GM04503 (cell line): ENCODE results near the gene BICDL1.
A peak's percentile ranks its signal among the peaks of the same experiment; 100 is the strongest.

ENCODE experiments used
- DNase-seq: peaks from one replicate; pipeline ENCODE4 v3.0.0-alpha.2; 2012; ENCODE audit warnings: low read depth

BICDL1 gene

DNA sequence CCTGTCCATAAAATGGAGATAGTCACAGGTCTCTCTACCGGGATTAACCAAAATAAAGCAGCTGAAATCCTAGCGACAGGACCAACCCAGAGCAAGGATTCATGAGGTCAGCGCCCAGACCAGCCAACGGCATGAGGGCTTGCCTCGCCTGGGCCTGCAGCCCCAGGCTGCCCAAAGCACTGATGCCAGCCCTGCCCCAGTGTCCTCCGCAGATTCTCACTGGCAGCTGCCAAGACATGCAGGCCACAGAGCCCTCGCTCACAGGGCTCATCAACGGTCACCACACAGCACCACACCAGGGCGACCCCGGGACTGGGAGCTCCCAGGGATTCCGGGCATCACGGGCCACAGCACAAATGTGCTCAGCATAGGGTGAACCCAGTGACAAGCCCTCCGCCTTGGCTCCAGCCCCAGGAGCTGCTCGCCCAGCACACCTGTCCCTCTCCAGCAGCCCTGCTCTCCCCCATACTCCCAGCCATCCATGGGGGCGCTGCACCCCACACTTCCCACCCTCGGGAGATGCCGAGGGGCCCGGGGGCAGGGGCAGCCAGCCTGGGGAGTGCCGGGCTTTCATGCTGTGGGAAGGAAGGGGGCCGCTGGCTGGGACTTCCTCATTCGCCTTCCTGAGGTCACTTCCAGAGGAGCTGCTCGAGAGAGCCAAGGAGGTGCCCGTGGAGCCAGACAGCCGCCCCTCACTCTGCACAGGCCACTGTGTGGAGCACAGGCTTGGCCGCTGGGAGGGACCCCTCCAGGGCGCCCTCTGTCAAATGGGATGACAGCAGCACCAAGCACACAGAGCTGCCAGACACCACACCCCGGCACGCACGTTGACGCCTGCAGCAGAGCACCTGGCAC, 113.4 kb downstream of the BICDL1 start:
- DNase-seq, result no peak

DNA sequence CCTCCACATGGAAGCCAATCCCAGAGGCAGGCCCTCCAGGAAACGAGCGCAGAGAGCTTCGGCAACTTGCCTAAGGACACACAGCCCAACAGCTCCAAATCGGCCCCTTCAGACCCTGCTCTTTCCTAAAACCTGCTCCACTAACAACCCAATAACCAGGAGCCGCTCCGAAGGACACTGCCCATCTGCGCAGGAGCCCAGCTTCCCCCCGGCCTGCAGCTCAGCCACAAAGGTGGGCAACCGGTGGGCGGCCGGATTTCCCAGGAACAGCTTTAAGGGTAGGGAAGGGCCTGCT, 114.0 kb downstream of the BICDL1 start:
- no peak for DNase-seq

DNA sequence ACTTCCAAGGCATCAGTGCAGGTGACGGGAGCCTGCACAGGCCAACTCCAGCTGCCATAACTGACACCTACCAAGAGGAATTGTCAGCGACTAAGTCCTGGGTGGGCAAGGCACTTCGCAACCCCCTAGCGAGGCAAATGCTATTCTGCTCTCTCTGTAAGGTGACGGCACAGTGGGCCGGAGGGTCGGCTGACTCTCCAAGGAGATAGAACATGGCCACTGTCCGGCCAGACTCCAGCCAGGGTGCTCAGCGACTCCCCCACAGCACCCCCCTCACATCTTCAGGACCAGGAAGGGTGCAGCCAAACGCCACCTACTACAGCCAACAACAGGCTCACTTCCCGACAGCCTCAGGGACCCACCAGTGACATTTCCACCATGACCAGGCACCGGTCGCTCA, 114.3 kb downstream of the BICDL1 start:
- DNase-seq, result no peak

DNA sequence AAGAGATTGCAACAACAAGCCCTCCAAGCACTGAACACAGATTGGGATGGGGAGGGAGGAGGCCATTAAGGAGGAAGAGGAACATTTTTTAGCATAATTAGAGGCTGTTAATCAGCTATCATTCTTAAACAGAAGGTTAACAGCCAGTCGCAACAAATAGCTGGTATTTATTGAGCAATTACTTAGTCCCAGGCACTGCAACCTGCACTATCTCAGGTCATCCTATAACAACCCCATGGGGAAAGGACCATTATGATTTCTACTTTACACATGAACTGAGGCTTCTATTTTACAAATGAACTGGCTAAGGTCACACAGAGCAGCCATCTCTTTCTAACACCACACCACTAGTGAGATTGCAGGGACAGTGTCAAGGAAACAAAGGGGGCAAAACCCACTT, 117.1 kb downstream of the BICDL1 start:
- no peak for DNase-seq

DNA sequence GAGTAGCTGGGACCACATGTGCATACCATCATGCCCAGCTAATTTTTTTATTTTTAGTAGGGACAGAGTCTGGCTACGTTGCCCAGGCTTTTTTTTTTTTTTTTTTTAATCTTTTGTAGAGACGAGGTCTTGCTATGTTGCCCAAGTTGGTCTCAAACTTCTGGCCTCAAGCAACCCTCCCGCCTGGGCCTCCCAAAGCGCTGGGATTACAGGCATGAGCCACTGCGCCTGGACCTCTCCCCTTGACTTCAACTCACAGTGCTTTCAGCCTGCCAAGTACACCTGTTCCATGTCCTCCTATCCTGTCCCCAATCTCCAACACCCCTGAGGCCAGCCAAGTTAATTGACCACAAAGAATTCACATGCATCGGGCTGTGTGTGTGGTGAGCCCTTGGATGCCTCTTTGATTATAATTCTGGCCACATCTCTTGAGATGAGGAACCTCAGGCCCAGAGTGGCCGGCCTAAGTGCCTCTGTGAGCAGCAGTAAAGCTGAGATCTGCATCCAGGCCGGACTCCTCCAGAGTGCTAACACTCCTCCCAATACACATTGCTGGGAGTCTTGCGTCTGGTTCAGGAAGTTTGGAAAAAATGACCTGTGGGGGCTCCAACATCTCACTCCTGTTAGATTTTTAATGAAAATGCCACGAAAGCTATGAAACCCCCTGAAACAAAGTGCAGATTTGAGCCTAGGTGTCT, 120.7 kb downstream of the BICDL1 start:
- no peak for DNase-seq

DNA sequence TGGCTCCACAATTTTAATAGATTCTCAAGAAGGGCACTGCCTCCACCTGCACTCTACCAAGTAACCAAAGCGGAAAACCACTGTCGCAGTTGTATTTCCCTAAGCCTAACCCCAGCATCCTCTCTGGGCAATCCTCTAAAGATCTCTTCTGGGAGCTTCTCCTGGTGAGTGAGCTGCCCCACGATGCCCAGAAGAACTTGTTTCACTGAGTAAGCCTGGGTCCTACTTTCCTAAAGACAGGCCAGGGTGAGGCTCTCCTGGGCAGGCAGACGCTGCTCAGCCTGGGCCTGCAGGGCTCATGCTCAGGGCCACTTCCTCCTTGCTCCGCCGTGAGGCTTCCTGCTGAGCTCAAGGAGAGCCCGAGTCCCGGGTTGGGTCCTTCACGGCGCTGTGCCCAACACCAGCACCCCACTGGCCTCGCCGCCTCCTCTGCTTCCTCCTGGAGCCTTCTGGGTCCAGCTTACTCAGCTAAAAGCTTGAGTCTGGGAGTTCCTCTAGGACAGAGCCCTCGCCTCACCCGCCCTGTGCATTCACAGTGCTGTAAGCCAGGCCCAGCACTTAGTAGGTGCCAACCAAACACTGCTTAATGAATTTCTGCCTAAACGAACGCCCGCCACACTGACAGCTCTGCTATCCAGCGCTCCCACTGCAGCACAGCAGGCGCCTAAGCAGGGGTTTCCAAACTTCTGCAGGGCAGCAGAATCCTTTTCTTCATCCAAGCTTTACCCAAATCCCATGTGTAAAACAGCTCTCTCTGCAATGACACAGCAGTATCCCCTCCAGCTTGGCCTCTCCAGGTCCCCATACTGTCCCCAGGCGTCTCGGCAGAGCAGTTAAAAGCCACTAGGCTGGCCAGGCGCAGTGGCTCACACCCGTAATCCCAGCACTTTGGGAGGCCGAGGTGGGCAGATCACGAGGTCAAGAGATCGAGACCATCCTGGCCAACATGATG, 121.8 kb downstream of the BICDL1 start:
- no peak for DNase-seq

DNA sequence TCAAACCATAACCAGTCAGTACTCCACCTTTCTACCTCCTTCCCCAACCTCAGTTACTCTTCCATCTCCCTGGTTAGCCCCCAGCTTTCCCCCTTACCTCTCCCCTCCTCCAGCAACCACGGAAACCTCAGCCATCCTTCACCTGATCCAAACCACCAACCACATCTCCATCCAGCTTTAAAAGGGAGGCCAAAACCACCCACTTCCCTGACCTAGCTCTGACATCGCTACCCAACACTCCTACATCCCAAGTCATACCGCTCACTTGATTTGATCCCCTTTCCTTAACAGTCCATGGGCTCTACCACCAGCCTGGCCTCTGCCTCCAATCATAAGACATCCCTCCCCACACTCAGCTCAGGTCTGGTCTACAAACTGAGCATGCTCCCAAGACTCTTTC, 126.0 kb downstream of the BICDL1 start:
- no peak for DNase-seq

DNA sequence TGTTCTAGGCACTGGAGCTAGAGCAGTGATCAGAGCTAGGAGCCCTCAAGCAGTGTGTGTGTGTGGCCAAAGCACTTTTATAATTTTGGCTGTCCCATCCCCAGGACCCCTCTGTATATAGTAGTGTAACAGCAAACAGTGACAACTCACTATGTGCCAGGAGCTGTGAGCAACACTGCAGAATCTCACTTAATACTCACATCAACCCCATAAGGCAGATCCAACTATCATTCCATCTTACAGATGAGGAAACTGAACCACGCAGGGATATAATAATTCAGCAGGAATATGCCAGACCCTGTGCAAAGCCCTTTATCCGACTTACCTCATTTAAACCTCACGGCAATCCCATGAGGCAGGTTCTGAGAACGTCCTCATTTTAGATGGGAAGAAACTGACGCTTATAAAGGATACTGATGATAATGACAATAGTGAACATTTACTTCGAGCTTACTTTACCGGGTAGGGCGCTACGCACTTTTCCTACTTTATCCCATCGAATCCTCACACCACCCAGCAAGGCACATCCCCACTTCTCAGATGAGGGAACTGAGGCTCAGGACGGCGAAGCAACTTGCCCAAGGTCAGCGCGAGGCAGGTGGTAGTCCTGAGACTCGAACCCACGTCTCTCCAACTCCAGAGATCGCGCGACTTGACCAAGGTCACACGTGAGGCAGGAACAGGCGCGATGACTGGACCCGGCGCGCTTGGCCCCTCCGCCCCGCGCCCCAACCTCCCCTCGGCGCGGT, 126.8 kb downstream of the BICDL1 start:
- no peak for DNase-seq

DNA sequence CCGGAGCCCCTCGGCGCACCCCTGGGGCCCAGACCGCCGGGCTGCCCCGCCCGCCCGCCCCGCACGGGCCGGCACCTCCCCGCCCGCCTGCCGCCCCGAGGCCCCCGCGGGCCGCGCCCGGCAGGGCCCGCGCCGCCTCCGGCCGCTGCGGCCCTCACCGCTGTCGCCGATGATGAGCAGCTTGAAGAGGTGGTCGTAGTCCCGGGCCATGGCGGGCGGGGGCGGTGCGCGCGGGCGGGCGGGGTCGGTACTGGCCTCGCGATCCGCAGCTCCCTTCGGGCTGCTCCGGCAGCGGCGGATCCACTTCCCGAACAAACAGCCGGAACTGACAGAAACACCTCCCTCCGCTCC, 127.4 kb downstream of the BICDL1 start, which contains the start of gene RAB35:
RAB35 (minus strand) TSS at position 313 of the 351 bp plus-strand sequence; CDS start at position 210, 103 bp downstream.
- DNase-seq, result no peak

DNA sequence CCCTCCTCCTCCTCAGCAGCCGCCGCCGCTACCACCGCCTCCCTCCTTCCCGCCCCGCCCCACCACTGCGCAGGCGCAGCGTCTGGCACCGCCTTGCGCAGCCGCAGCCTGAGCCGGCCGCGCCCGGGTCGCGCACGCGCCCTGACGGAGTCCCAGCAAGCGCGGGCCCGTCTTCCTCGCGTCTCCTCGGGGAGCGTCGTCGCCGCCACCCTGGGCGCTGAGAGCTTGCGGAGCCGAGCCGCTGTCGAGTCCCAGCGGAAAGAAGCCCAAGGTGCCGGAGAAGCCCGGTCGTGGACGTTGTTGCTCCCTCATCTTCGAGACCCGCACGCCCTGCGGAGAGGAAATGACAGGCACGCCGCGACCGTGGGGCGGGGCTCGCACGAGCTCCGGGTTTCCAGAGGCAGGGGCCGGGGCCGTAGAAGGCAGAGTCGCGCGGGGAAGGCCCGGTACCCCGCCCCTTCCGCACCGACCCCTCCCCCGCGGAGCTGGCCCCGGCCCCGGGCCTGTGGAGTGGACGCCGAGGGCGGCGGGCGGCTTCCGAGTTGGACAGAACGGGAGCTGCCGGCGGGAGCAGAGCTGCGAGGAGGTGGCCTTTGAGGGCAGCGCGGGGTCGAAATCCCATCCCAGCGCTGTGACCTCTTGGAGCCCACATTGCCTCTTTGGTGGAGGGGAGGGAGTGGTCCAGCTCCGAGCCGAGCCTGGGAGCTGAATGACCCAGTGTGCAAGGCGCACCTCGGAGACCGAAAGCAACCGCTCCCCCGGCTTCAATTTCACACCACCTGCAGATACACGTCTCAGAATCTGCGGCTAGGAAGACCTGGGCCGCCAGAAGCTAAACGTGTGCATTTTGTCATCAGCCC, 128.0 kb downstream of the BICDL1 start:
- DNase-seq, result no peak

DNA sequence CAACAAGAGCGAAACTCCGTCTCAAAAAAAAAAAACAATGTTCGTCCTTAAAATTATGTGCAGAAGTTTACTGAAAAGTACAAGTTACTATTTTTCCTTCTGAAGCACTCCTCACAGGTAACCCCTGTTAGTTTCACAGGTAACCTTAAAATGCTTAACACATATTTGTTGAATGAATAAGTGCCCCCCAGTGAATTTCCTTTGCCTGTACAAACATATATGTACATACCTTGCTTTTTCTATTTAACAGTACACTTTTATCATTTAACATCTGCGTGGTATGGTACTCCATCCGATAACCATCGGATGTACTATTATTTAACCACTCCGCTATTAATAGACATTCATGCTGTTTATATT, 128.9 kb downstream of the BICDL1 start:
- DNase-seq, result no peak

DNA sequence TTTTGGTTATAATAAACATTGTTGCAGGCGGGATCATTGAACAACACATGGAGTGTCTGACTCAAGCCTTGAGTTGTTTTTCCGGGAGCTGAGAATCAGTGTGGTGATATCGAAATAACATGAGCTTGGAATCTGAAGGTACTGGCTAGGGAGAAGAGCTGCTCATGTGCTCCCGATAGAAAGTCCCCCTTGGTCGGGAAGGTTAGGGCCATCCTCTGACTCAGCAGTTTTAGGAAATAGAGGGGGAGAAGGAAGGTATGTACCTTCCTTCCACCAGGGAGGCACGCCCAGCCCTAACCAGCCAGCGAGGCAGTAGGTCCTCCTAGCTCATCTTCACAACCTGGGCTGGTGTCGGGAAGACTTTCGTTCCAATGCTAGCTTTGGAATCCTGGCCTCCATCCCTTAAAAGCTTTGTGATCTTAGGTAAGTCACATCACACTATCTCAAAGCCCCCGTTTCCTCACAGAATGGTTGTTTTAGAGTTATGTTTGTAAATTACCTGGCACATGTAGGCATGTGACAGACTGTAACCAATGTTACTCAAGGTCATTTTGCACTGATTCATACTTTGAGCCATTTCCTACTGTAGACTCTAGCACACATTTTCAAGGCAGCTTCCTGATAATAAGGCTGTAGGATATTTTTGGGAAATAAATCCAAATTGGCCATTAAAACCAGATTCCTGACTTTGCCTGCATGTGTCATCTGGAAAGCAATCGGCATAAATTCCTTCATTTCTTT, 129.5 kb downstream of the BICDL1 start:
- peak; percentile 84 for DNase-seq

DNA sequence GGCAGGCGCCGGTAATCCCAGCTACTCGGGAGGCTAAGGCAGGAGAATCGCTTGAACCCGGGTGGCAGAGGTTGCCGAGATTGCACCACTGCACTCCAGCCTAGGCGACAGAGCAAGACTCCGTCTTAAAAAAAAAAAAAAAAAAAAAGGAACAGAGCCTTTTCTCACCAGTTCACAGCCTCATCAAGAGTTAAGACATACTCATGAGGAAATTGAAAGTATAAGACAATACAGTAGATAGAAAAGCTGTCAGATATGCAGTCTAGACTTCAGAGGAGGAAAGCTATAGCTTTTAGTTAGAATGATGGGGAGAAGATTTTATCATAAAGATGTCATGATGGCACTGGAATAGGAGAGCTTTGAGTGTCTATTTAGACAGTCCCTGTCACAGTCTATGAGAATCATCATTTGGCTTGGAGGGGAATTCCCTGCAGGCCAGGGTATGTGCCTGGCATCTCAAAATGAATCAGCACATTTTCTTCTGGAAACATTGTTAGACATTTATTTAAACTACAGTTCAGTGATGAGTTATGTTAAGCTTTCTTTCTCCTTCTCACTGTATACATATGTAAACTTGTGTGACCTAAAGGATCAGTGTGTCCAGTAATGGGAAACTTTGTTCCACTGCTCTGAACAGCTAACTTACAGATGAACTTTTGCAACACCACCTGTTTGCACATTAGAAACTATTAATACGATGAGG, 130.4 kb downstream of the BICDL1 start:
- no peak for DNase-seq

DNA sequence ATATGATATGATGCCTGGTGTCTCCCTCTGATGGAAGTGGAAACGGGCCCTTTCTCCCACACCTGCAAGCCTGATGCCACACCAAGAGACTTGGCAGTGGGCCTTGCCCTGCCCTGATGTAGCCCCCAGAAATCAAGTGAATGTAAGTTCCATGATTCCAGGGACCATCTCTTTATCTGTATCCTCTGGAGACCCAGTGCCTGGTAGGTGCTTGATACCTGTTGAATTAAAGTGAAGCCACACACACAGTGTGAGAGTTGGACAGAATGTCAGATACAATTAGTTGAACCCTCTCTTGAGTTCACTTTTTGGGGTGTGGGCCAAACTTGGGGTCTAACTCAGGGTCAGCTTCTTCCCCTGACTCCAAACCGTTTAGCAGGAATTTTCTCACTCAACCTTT, 132.3 kb downstream of the BICDL1 start:
- DNase-seq, result no peak

DNA sequence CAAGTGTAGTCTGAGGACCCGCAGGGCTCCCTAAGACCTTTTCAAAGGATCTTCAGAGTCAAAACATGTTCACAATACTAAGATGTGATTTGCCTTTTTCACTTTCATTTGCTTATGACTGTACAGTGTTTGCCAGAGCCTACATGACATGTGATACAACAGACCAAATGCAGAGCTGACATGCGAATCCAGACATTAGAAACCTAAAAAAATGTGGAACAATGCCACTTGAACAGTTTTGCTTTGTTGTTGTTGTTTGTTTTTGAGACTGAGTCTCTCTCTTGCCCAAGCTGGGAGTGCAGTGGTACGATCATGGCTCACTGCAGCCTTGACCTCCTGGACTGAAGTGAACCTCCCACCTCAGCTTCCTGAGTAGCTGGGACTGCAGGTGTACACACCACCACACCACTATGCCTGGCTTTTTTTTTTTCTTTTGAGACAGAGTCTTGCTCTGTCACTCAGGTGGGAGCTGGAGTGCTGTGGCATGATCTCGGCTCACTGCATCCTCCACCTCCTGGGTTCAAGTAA, 132.8 kb downstream of the BICDL1 start:
- no peak for DNase-seq

DNA sequence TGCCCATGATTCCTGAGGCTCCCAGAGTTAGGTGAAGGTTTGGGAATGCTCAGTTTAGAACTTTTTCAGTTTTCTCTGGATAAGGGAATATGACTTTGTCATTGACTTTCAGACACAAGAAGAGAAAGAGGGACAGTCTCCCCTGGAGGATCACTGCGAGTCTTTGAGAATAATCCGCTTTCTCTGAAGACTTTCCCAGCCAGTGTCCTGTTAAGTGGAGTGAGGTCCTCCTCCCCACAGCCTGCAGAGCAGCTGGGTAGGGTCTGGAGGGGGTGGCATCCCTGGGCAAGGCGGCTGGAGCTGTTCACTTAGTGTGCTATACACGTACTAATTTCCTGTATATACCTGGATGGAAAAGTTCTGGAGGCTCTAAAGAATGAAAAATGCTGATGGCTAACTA, 136.0 kb downstream of the BICDL1 start:
- no peak for DNase-seq

DNA sequence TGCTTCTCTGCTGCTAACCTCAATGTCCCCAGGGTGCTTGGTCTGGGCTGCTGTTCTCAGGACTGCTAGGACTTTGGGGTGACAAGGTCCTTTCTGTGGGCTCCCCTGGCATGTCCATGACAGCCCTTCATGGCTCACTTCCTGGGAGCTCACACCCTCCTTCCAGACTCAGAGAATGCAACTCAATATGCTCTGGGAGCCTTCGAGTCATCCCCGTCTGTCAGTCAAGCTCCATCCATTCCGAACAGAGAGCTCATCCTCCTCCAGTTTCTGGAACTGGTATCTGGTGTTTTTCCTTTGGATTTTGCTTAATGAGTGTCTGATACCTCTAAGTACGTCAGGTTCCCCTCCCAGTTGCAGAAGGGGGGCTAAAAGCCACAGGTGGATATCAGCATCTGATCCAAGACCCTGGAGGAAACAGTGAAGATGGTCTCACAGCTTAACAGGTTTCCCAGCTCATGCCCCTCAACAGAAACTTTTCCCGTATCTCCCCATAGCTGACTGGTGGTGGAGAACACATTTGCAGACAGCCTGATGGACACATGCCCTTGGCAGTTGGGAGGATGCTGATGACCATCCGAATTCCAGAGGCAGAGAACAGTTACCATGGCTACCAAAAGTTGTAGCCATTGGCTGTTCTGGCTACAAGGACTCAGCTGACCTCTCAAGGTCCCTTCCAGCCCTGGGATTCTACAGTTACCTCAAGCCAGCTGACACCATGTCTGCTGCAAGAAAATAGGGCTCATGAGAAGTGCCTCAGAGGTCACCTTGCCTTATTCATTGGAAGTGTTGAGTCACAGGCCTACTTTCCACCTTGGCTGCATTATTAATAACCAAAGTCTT, 137.0 kb downstream of the BICDL1 start:
- no peak for DNase-seq

DNA sequence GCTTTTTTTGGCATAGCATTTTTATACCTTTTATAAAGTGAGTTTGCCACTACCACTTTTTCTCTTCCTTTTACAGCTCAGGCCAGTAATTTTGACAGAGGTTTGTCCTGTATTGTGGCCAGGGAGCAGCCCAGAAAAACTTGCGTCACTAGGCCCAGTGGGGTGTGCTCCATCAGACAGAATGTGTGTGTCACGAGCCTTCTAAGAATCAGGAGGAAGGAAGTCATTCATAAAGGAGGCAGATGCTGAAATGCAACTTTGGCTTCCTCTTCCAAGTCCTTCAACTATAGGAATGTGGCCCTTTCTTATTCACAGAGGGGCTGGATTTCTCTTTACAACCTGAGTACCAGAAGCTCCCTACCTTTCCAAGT, 137.6 kb downstream of the BICDL1 start:
- DNase-seq, result peak; percentile 26

DNA sequence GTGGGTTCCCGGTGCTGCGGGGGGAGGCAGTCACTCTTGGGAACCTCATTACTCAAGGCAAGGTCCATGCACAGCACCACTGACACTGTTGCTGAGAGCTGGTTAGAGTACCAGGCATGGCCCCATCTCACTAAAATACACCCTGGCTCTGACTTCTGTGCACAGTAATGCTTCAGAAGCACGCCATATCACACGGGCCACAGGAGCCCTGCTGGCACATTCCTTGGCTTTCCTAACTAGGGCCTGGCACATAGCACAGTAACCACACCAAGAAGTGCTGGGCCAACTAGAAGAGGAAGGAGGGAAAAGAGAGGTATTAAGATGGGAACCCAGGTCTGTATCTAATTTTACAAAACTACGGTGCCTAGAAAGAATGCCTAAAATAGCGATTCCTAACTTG, 141.0 kb downstream of the BICDL1 start:
- DNase-seq, result no peak
